Measurements from ENCODE around the gene SLC12A4.

SLC12A4 gene

GRCh38 chr16:67924140-67924906 is 44.1 kb downstream of the SLC12A4 start:
- TF ChIP-seq CTCF (IDR thresholded peaks at IDR 0.05; ENCODE audit: extremely low read depth, insufficient read depth, missing control alignments): no peak
- in situ Hi-C loops (cut with MboI; ENCODE audit: low pct_unique_long_range_greater_than_20kb, low sequenced_read_pairs, unreplicated experiment): loop anchor here (10.0 to 25.0 kb wide), 2 partner anchors 240 to 387 kb away; partner anchors contain the start of gene RIPOR1
- no peak for DNase-seq (ENCODE audit: low spot score)

GRCh38 chr16:67923414-67924116 is 44.9 kb downstream of the SLC12A4 start:
- no peak for DNase-seq (ENCODE audit: low spot score)
- in situ Hi-C loops (cut with MboI; ENCODE audit: low pct_unique_long_range_greater_than_20kb, low sequenced_read_pairs, unreplicated experiment): loop anchor here (10.0 to 25.0 kb wide), 2 partner anchors 239 to 386 kb away; partner anchors contain the start of gene RIPOR1
- TF ChIP-seq CTCF (IDR thresholded peaks at IDR 0.05; ENCODE audit: extremely low read depth, insufficient read depth, missing control alignments): no peak

GRCh38 chr16:67922740-67923139 is 45.7 kb downstream of the SLC12A4 start:
- TF ChIP-seq CTCF (IDR thresholded peaks at IDR 0.05; ENCODE audit: extremely low read depth, insufficient read depth, missing control alignments): no peak
- no peak for DNase-seq (ENCODE audit: low spot score)
- in situ Hi-C loops (cut with MboI; ENCODE audit: low pct_unique_long_range_greater_than_20kb, low sequenced_read_pairs, unreplicated experiment): loop anchor here (10.0 to 25.0 kb wide), 2 partner anchors 238 to 385 kb away; partner anchors contain the start of gene RIPOR1

GRCh38 chr16:67922221-67922620 is 46.2 kb downstream of the SLC12A4 start:
- in situ Hi-C loops (cut with MboI; ENCODE audit: low pct_unique_long_range_greater_than_20kb, low sequenced_read_pairs, unreplicated experiment): loop anchor here (10.0 to 25.0 kb wide), 2 partner anchors 237 to 385 kb away; partner anchors contain the start of gene RIPOR1
- TF ChIP-seq CTCF (IDR thresholded peaks at IDR 0.05; ENCODE audit: extremely low read depth, insufficient read depth, missing control alignments): no peak
- no peak for DNase-seq (ENCODE audit: low spot score)

- in situ Hi-C loops (cut with MboI; ENCODE audit: low pct_unique_long_range_greater_than_20kb, low sequenced_read_pairs, unreplicated experiment): loop anchor here (10.0 to 25.0 kb wide), 2 partner anchors 235 to 382 kb away; partner anchors contain the start of gene RIPOR1
- no peak for DNase-seq (ENCODE audit: low spot score)
- TF ChIP-seq CTCF (IDR thresholded peaks at IDR 0.05; ENCODE audit: extremely low read depth, insufficient read depth, missing control alignments): peak; percentile 9
Observed at GRCh38 chr16:67919622-67920221, 48.7 kb downstream of the SLC12A4 start.

- TF ChIP-seq CTCF (IDR thresholded peaks at IDR 0.05; ENCODE audit: extremely low read depth, insufficient read depth, missing control alignments): no peak
- in situ Hi-C loops (cut with MboI; ENCODE audit: low pct_unique_long_range_greater_than_20kb, low sequenced_read_pairs, unreplicated experiment): loop anchor here (25.0 kb wide), 1 partner anchor 381 kb away; the partner anchor contains the start of gene RIPOR1
- no peak for DNase-seq (ENCODE audit: low spot score)
Observed at GRCh38 chr16:67917852-67918236, 50.6 kb downstream of the SLC12A4 start.

All from GM13977 (cell line).